ENCODE data around the gene USP24. TPM values are rescaled to one million over a fixed set of nuclear protein-coding genes. Genes with fewer than 3 reads are reported as not detected.

USP24 gene
- total RNA-seq, 1 donor from 2014 or later = 30.8 TPM

- no peak overlapping the region for H3K9ac ChIP-seq (ENCODE audit: low read length)
- H3K4me1 ChIP-seq (ENCODE audit: insufficient read depth, low read length) = peaks cover 23% of the 10 kb centered on the region
- H3K27ac ChIP-seq (ENCODE audit: low read depth, low read length) = peak overlapping the region; percentile 62
- peaks cover 13% of the 10 kb centered on the region for H3K4me1 Mint-ChIP-seq (ENCODE audit: low read depth, unreplicated experiment)
- no peak overlapping the region for H2AFZ ChIP-seq (ENCODE audit: low read depth, low read length)
- H3K36me3 Mint-ChIP-seq (ENCODE audit: low read depth, unreplicated experiment) = peaks cover 18% of the 10 kb centered on the region
- H3K4me2 ChIP-seq (ENCODE audit: low read length) = no peak overlapping the region
- no peaks in the 10 kb centered on the region for H3K79me2 ChIP-seq (ENCODE audit: insufficient read depth, low read length)
- no peak overlapping the region for H3K4me3 Mint-ChIP-seq (ENCODE audit: unreplicated experiment)
- H3K9me3 Mint-ChIP-seq (ENCODE audit: unreplicated experiment) = no peaks in the 10 kb centered on the region
- H3K27me3 Mint-ChIP-seq (ENCODE audit: low read depth, unreplicated experiment) = no peaks in the 10 kb centered on the region
- no peak for DNase-seq (ENCODE audit: low read depth)
- H3K27ac Mint-ChIP-seq (ENCODE audit: unreplicated experiment) = no peak overlapping the region
- H3K36me3 ChIP-seq (ENCODE audit: insufficient read depth, low read length) = peaks cover 31% of the 10 kb centered on the region
- no peaks in the 10 kb centered on the region for H3K9me3 ChIP-seq (ENCODE audit: insufficient read depth, low read depth, low read length)
- TF ChIP-seq CTCF (IDR thresholded peaks at IDR 0.05; ENCODE audit: insufficient read depth, low read depth, low read length) (no peak), EZH2 (IDR thresholded peaks at IDR 0.05; ENCODE audit: insufficient read depth, low read length) (no peak)
- no peaks in the 10 kb centered on the region for H3K27me3 ChIP-seq (ENCODE audit: insufficient read depth, low read length)
- FAIRE-seq = no peak
- H3K4me3 ChIP-seq (ENCODE audit: insufficient read depth, low read depth, low read length) = no peak overlapping the region
- H4K20me1 ChIP-seq (ENCODE audit: insufficient read depth, low read length) = no peaks in the 10 kb centered on the region
Observed at GRCh38 chr1:55131218-55131617, 83.9 kb downstream of the USP24 start.

GRCh38 chr1:55129194-55129728 lies 85.9 kb downstream of the USP24 start:
- Mint-ChIP-seq H3K27ac (ENCODE audit: unreplicated experiment) (no peak overlapping the region), H3K36me3 (ENCODE audit: low read depth, unreplicated experiment) (peaks cover 19% of the 10 kb centered on the region), H3K27me3 (ENCODE audit: low read depth, unreplicated experiment) (no peaks in the 10 kb centered on the region), H3K4me3 (ENCODE audit: unreplicated experiment) (no peak overlapping the region), H3K9me3 (ENCODE audit: unreplicated experiment) (no peaks in the 10 kb centered on the region), H3K4me1 (ENCODE audit: low read depth, unreplicated experiment) (peaks cover 15% of the 10 kb centered on the region)
- DNase-seq (ENCODE audit: low read depth) (peak; percentile 90), FAIRE-seq (no peak)
- Histone ChIP-seq H2AFZ (ENCODE audit: low read depth, low read length) (no peak overlapping the region), H3K4me3 (ENCODE audit: insufficient read depth, low read depth, low read length) (no peak overlapping the region), H3K36me3 (ENCODE audit: insufficient read depth, low read length) (peaks cover 30% of the 10 kb centered on the region), H3K4me1 (ENCODE audit: insufficient read depth, low read length) (peaks cover 23% of the 10 kb centered on the region), H3K79me2 (ENCODE audit: insufficient read depth, low read length) (no peaks in the 10 kb centered on the region), H3K9ac (ENCODE audit: low read length) (no peak overlapping the region), H3K27ac (ENCODE audit: low read depth, low read length) (peak overlapping the region; percentile 37), H3K27me3 (ENCODE audit: insufficient read depth, low read length) (no peaks in the 10 kb centered on the region), H4K20me1 (ENCODE audit: insufficient read depth, low read length) (no peaks in the 10 kb centered on the region), H3K9me3 (ENCODE audit: insufficient read depth, low read depth, low read length) (no peaks in the 10 kb centered on the region), H3K4me2 (ENCODE audit: low read length) (no peak overlapping the region)
- TF ChIP-seq EZH2 (IDR thresholded peaks at IDR 0.05; ENCODE audit: insufficient read depth, low read length) = no peak
- TF ChIP-seq CTCF (IDR thresholded peaks at IDR 0.05; ENCODE audit: insufficient read depth, low read depth, low read length) = no peak

- no peak overlapping the region for H3K4me2 ChIP-seq (ENCODE audit: low read length)
- no peak overlapping the region for H3K9ac ChIP-seq (ENCODE audit: low read length)
- H3K27ac Mint-ChIP-seq (ENCODE audit: unreplicated experiment) = no peak overlapping the region
- H3K4me1 ChIP-seq (ENCODE audit: insufficient read depth, low read length) = peaks cover 23% of the 10 kb centered on the region
- peaks cover 29% of the 10 kb centered on the region for H3K36me3 ChIP-seq (ENCODE audit: insufficient read depth, low read length)
- no peak overlapping the region for H2AFZ ChIP-seq (ENCODE audit: low read depth, low read length)
- H3K4me1 Mint-ChIP-seq (ENCODE audit: low read depth, unreplicated experiment) = peaks cover 15% of the 10 kb centered on the region
- DNase-seq (ENCODE audit: low read depth) (no peak), FAIRE-seq (no peak)
- no peaks in the 10 kb centered on the region for H3K27me3 Mint-ChIP-seq (ENCODE audit: low read depth, unreplicated experiment)
- H3K4me3 ChIP-seq (ENCODE audit: insufficient read depth, low read depth, low read length) = no peak overlapping the region
- TF ChIP-seq EZH2 (IDR thresholded peaks at IDR 0.05; ENCODE audit: insufficient read depth, low read length) = no peak
- no peaks in the 10 kb centered on the region for H3K9me3 ChIP-seq (ENCODE audit: insufficient read depth, low read depth, low read length)
- peak overlapping the region; percentile 12 for H3K27ac ChIP-seq (ENCODE audit: low read depth, low read length)
- H3K4me3 Mint-ChIP-seq (ENCODE audit: unreplicated experiment) = no peak overlapping the region
- H3K36me3 Mint-ChIP-seq (ENCODE audit: low read depth, unreplicated experiment) = peaks cover 18% of the 10 kb centered on the region
- H3K79me2 ChIP-seq (ENCODE audit: insufficient read depth, low read length) = no peaks in the 10 kb centered on the region
- no peaks in the 10 kb centered on the region for H4K20me1 ChIP-seq (ENCODE audit: insufficient read depth, low read length)
- H3K27me3 ChIP-seq (ENCODE audit: insufficient read depth, low read length) = no peaks in the 10 kb centered on the region
- no peaks in the 10 kb centered on the region for H3K9me3 Mint-ChIP-seq (ENCODE audit: unreplicated experiment)
Observed at GRCh38 chr1:55128418-55128995, 86.7 kb downstream of the USP24 start.

Measured in astrocyte (in vitro differentiated cells and primary cell).